ENCODE data around the gene FN3K. TPM values are rescaled to one million over a fixed set of nuclear protein-coding genes. Genes with fewer than 3 reads are reported as not detected.

FN3K gene
- total and polyA plus RNA-seq, 2 of the 13 experiments (the other 11 are each of a cell fraction or from before 2014, with no cell fraction given), result 3.5 to 12.2 TPM

GRCh38 chr17:82698974-82699442 is 36.4 kb upstream of the FN3K start:
- BruUV-seq (replicated peaks), result no TSS peak
- ATAC-seq, result peak; percentile 45
- Histone ChIP-seq H3K36me3 (replicated peaks in 1 of 2; ENCODE audit: control insufficient read depth in 1 of 2, insufficient read depth in 2 of 2, low read length in 2 of 2) (no peaks in the 10 kb centered on the region), H3K9ac (ENCODE audit: insufficient read depth, low read depth, low read length) (peak overlapping the region; percentile 60), H4K20me1 (ENCODE audit: insufficient read depth, low read length) (no peaks in the 10 kb centered on the region), H3K27ac (ENCODE audit: extremely low read length, insufficient read depth, low read length) (no peak overlapping the region), H3K9me3 (ENCODE audit: low read length) (peaks cover 14% of the 10 kb centered on the region), H3K4me3 (replicated peaks in 1 of 3; ENCODE audit: insufficient read depth in 1 of 3, low read depth in 2 of 3, low read length in 3 of 3) (peak overlapping the region; percentile 58 to 85 (median 82); a peak in 5 of 6 replicates), H3K79me2 (ENCODE audit: insufficient read depth, low read length) (no peaks in the 10 kb centered on the region), H2AFZ (ENCODE audit: low read length) (no peak overlapping the region), H3K27me3 (ENCODE audit: control insufficient read depth in 1 of 2, insufficient read depth in 2 of 2, low read length in 2 of 2) (peaks cover 0 to 12% of the 10 kb centered on the region in 2 experiments; a peak in 1 of 5 replicates), H3K4me2 (ENCODE audit: low read depth, low read length) (peak overlapping the region; percentile 86), H3K4me1 (ENCODE audit: insufficient read depth, low read length) (peaks cover 61% of the 10 kb centered on the region)
- POLR2A ChIA-PET, result interaction anchor here (0.8 kb wide), 1 partner anchor 9 kb away, joined by 3 read pairs; no protein-coding TSS in a partner anchor
- in situ Hi-C loops (cut with HindIII; ENCODE audit: extremely low pct_ligation_motif_present, low pct_unique_long_range_greater_than_20kb), result no loop called here
- CTCF ChIA-PET (ENCODE audit: low intra/inter-chr PET ratio, low total read pairs), result no interaction called here
- WGBS (ENCODE audit: low lambda C conversion rate), result 10% methylated on average over 13 of the region's 45 CpGs
- no peak for FAIRE-seq
- intact Hi-C loops (cut with micrococcal nuclease; ENCODE audit: unreplicated experiment), result no loop called here
- DNase-seq (ENCODE audit: low spot score), result no peak
- TF ChIP-seq HINFP (CRISPR knock-in tag; IDR thresholded peaks at IDR 0.05; ENCODE audit: low read depth) (peak; percentile 65; the same call in 1 of the 2 replicates), FOXA3 (CRISPR knock-in tag; IDR thresholded peaks at IDR 0.05) (peak; percentile 48; the same call in 1 of the 2 replicates), AKNA (CRISPR knock-in tag; IDR thresholded peaks at IDR 0.05; ENCODE audit: borderline replicate concordance) (no peak), ELK4 (CRISPR knock-in tag; IDR thresholded peaks at IDR 0.05; ENCODE audit: borderline replicate concordance) (no peak), HOXA5 (CRISPR knock-in tag; IDR thresholded peaks at IDR 0.05) (no peak), SIN3A (IDR thresholded peaks at IDR 0.05; ENCODE audit: borderline replicate concordance, low read depth, low read length) (peak; percentile 32; the same call in 1 of the 2 replicates), ZNF598 (CRISPR knock-in tag; IDR thresholded peaks at IDR 0.05; ENCODE audit: borderline replicate concordance) (peak; percentile 53; the same call in 1 of the 2 replicates), ZFX (CRISPR knock-in tag; IDR thresholded peaks at IDR 0.05; ENCODE audit: low read depth) (peak; percentile 81), STAG1 (CRISPR knock-in tag; IDR thresholded peaks at IDR 0.05) (no peak), SMAD1 (CRISPR knock-in tag; IDR thresholded peaks at IDR 0.05; ENCODE audit: borderline replicate concordance, low read depth) (0 out of 2 replicates have a peak, but pooled peaks have one; percentile 68), ZBTB39 (CRISPR knock-in tag; IDR thresholded peaks at IDR 0.05) (no peak)
